Measurements from ENCODE around the gene CCDC24.

Gene CCDC24

DNA sequence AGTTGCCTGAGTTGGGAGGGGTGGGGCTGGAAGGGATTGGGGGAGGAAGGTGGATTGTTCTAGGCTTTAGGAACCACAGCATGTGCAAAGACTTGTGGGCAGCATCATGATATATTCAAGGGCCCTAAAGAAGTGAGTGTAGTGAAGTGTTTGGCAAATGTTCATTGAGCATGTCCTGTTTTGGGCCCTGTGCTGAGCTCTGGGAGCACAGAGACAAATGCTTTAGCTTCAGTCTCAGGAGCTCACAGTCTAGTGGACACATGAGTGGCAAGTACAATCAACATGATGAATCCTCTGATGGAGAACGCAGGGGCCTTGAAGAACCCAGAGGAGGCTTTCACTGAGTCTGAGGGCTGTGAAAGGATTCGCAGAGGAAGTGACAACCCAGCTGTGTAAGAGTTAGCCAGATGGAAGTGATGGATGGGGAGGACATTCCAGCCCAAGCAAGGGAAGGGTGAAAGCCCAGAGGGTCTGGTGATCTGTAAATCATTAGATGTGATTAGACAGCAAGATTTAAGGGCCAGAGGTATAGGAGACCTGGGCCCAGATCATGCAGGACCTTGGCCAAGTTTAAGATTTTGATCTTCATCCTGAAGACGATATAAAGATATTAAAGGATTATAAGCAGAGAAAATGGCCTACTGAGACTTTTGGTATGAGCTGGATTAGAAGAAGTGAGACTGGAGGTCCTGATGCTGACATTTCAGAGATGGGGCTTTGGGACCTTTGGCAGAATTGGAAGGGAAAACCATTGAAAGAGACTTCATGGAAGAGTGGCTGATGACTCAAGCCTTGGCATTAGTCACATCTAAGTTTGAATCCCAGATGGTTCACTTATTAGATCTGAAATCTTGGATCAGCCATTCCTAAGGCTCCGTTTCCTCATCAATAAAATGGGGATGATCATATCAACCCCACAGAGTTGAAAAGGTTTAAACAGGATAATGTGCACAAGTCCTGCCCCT lies 40.1 kb upstream of the CCDC24 start:
- H3K9me3 ChIP-seq (ENCODE audit: insufficient read depth, low read depth, low read length): no peaks in the 10 kb centered on the region
- no peaks in the 10 kb centered on the region for H4K20me1 ChIP-seq (ENCODE audit: insufficient read depth, low read length, poor library complexity, severe bottlenecking)
- H3K27me3 ChIP-seq (ENCODE audit: insufficient read depth, low read length, poor library complexity, severe bottlenecking): no peaks in the 10 kb centered on the region
- H3K36me3 ChIP-seq (ENCODE audit: insufficient read depth, low read length): no peaks in the 10 kb centered on the region
- H3K4me2 ChIP-seq (ENCODE audit: low read depth, low read length, poor library complexity, severe bottlenecking): no peak overlapping the region
- peaks cover 17% of the 10 kb centered on the region for H3K79me2 ChIP-seq (ENCODE audit: insufficient read depth, low read length)
- no peak overlapping the region for H3K9ac ChIP-seq (ENCODE audit: low read depth, low read length, poor library complexity, severe bottlenecking)
- no peaks in the 10 kb centered on the region for H3F3A ChIP-seq (ENCODE audit: low read depth)
- H2AFZ ChIP-seq (ENCODE audit: low read length): no peak overlapping the region
- no peak for TF ChIP-seq EZH2phosphoT487 (IDR thresholded peaks at IDR 0.05; ENCODE audit: borderline replicate concordance)
- TF ChIP-seq, protein P1, sequence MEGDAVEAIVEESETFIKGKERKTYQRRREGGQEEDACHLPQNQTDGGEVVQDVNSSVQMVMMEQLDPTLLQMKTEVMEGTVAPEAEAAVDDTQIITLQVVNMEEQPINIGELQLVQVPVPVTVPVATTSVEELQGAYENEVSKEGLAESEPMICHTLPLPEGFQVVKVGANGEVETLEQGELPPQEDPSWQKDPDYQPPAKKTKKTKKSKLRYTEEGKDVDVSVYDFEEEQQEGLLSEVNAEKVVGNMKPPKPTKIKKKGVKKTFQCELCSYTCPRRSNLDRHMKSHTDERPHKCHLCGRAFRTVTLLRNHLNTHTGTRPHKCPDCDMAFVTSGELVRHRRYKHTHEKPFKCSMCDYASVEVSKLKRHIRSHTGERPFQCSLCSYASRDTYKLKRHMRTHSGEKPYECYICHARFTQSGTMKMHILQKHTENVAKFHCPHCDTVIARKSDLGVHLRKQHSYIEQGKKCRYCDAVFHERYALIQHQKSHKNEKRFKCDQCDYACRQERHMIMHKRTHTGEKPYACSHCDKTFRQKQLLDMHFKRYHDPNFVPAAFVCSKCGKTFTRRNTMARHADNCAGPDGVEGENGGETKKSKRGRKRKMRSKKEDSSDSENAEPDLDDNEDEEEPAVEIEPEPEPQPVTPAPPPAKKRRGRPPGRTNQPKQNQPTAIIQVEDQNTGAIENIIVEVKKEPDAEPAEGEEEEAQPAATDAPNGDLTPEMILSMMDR (conservative IDR thresholded peaks at IDR 0.05; ENCODE audit: low read length): no peak
- H3K4me3 ChIP-seq (ENCODE audit: low read length, poor library complexity, severe bottlenecking): no peak overlapping the region
- no peaks in the 10 kb centered on the region for H3K9me2 ChIP-seq (replicated peaks; ENCODE audit: low read depth, low read length)
- peaks cover 14% of the 10 kb centered on the region for H3K4me1 ChIP-seq (ENCODE audit: insufficient read depth, low read length, poor library complexity, severe bottlenecking)

DNA sequence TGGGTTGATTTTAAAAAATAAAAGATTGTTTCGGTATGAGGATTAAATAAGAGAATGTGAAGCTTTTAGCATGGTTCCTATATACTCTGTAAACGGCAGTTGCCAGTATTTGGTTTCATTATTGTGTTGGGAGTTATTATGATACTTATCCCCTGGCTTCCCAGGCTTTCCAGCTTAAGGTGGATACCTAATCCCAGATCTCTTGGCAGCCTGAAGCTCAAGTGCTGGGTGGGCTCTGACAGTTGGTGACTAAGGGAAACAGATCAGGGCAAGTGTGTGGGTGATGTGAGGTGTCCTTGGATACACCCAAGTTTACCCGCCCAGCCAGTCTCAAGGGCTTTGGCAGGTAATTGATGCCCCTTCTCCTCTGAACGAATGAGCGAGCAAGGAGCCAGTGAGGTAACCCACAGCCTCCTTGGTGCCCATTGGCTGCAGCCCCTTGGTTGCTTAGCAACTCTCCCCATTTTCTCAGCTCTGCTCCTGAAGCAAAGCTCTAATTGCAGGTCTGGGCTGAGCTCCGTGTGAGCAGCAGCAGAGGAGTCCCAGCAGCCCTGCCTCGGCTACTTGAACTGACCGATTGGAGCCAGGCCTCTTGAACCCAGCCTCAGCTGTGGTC lies 38.6 kb upstream of the CCDC24 start:
- H4K20me1 ChIP-seq (ENCODE audit: insufficient read depth, low read length, poor library complexity, severe bottlenecking): no peaks in the 10 kb centered on the region
- no peak overlapping the region for H3K4me3 ChIP-seq (ENCODE audit: low read length, poor library complexity, severe bottlenecking)
- H3K79me2 ChIP-seq (ENCODE audit: insufficient read depth, low read length): peaks cover 7% of the 10 kb centered on the region
- H3K9ac ChIP-seq (ENCODE audit: low read depth, low read length, poor library complexity, severe bottlenecking): no peak overlapping the region
- no peaks in the 10 kb centered on the region for H3K27me3 ChIP-seq (ENCODE audit: insufficient read depth, low read length, poor library complexity, severe bottlenecking)
- no peak for TF ChIP-seq EZH2phosphoT487 (IDR thresholded peaks at IDR 0.05; ENCODE audit: borderline replicate concordance)
- TF ChIP-seq, protein P1 (conservative IDR thresholded peaks at IDR 0.05; ENCODE audit: low read length): no peak
- H3K9me2 ChIP-seq (replicated peaks; ENCODE audit: low read depth, low read length): no peaks in the 10 kb centered on the region
- no peaks in the 10 kb centered on the region for H3F3A ChIP-seq (ENCODE audit: low read depth)
- no peaks in the 10 kb centered on the region for H3K36me3 ChIP-seq (ENCODE audit: insufficient read depth, low read length)
- H2AFZ ChIP-seq (ENCODE audit: low read length): no peak overlapping the region
- H3K4me2 ChIP-seq (ENCODE audit: low read depth, low read length, poor library complexity, severe bottlenecking): no peak overlapping the region
- peaks cover 7% of the 10 kb centered on the region for H3K4me1 ChIP-seq (ENCODE audit: insufficient read depth, low read length, poor library complexity, severe bottlenecking)
- no peaks in the 10 kb centered on the region for H3K9me3 ChIP-seq (ENCODE audit: insufficient read depth, low read depth, low read length)

DNA sequence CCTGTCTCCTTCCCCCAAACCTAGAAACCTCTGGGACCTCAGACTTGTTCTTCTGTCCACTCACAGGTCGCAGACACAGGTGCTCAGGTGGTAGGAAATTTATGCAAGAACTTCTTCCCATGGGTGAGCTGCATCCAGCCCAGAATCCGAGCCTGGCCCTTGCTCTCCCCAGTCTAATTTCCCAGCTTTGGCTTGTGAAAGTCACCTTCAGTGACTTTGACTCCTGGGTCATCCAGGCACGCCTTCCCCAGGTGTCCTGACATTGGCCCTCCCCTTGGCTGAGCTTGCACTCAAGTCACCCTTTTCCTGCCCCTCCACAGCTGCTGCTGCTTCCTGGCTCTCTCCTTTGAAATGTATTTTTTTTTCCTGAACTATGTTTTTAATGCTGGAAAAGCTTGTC lies 38.0 kb upstream of the CCDC24 start:
- Histone ChIP-seq H3K4me2 (ENCODE audit: low read depth, low read length, poor library complexity, severe bottlenecking) (no peak overlapping the region), H4K20me1 (ENCODE audit: insufficient read depth, low read length, poor library complexity, severe bottlenecking) (no peaks in the 10 kb centered on the region)

More for the DNA sequence above, 38.0 kb upstream of the CCDC24 start:
- Histone ChIP-seq H3K9me2 (replicated peaks; ENCODE audit: low read depth, low read length) (no peaks in the 10 kb centered on the region), H3K4me1 (ENCODE audit: insufficient read depth, low read length, poor library complexity, severe bottlenecking) (peaks cover 3% of the 10 kb centered on the region), H3K27me3 (ENCODE audit: insufficient read depth, low read length, poor library complexity, severe bottlenecking) (no peaks in the 10 kb centered on the region), H3K9me3 (ENCODE audit: insufficient read depth, low read depth, low read length) (no peaks in the 10 kb centered on the region), H3K9ac (ENCODE audit: low read depth, low read length, poor library complexity, severe bottlenecking) (no peak overlapping the region), H3K79me2 (ENCODE audit: insufficient read depth, low read length) (0 out of 2 replicates have a peak, but pooled peaks cover 1% of the 10 kb centered on the region), H3F3A (ENCODE audit: low read depth) (no peaks in the 10 kb centered on the region), H3K36me3 (ENCODE audit: insufficient read depth, low read length) (no peaks in the 10 kb centered on the region), H3K4me3 (ENCODE audit: low read length, poor library complexity, severe bottlenecking) (no peak overlapping the region), H2AFZ (ENCODE audit: low read length) (no peak overlapping the region)
- no peak for TF ChIP-seq EZH2phosphoT487 (IDR thresholded peaks at IDR 0.05; ENCODE audit: borderline replicate concordance)
- TF ChIP-seq, protein P1 (conservative IDR thresholded peaks at IDR 0.05; ENCODE audit: low read length): no peak

All from Loucy (cell line).